ENCODE results near the gene AKR1C3. TPM values are rescaled to one million over a fixed set of nuclear protein-coding genes. Genes with fewer than 3 reads are reported as not detected.
"Not testable (repeated sequence)": the region's sequence is repeated elsewhere in the genome, so short reads cannot be mapped to it uniquely, and the experiment has no call there.

AKR1C3 gene
- total and polyA plus RNA-seq, 2 experiments from 2014 or later = 7.7 to 8.6 TPM

- TF ChIP-seq CTCF (IDR thresholded peaks at IDR 0.05; ENCODE audit: low read depth, low read length) = no peak
- Histone ChIP-seq H3K36me3 (no peaks in the 10 kb centered on the region), H3K4me1 (ENCODE audit: low read depth) (no peaks in the 10 kb centered on the region), H3K27ac (no peak overlapping the region), H3K9me3 (ENCODE audit: low read depth) (no peaks in the 10 kb centered on the region), H3K4me3 (no peak overlapping the region), H3K27me3 (no peaks in the 10 kb centered on the region)
- DNase-seq (ENCODE audit: low read depth in 1 of 2, low spot score in 1 of 2) = no peak
These were observed 1.1 kb upstream of the AKR1C3 start for GRCh38 chr10:5092848-5093790.

- H3K36me3 ChIP-seq = no peaks in the 10 kb centered on the region
- no peak overlapping the region for H3K27ac ChIP-seq
- no peak for TF ChIP-seq CTCF (IDR thresholded peaks at IDR 0.05; ENCODE audit: low read depth, low read length)
- H3K9me3 ChIP-seq (ENCODE audit: low read depth) = no peaks in the 10 kb centered on the region
- peak in 1 of 2 donors; percentile 16 for DNase-seq (ENCODE audit: low read depth in 1 of 2, low spot score in 1 of 2)
- no peaks in the 10 kb centered on the region for H3K27me3 ChIP-seq
- no peaks in the 10 kb centered on the region for H3K4me1 ChIP-seq (ENCODE audit: low read depth)
- H3K4me3 ChIP-seq = no peak overlapping the region
These were observed 1.5 kb downstream of the AKR1C3 start for GRCh38 chr10:5095687-5096086.

DNA sequence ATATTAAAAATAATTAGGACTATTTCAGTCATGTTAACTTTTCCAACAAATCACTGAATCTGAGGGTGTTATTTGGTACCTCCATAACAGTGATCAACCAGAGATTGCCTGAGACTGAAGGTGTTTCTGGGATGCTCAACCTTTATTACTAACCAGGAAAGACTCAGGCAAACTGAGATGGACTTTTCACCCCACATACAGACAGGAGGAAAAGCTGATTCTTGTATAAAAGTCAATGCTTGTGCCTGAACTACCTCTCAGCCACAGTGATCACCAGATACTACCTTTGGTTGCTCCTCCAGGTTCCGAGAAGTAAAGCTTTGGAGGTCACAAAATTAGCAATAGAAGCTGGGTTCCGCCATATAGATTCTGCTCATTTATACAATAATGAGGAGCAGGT is 1.9 kb downstream of the AKR1C3 start:
- no peaks in the 10 kb centered on the region for H3K4me1 ChIP-seq (ENCODE audit: low read depth)
- no peak overlapping the region for H3K27ac ChIP-seq
- no peaks in the 10 kb centered on the region for H3K36me3 ChIP-seq
- H3K27me3 ChIP-seq = no peaks in the 10 kb centered on the region
- TF ChIP-seq CTCF (IDR thresholded peaks at IDR 0.05; ENCODE audit: low read depth, low read length) = no peak
- no peak overlapping the region for H3K4me3 ChIP-seq
- DNase-seq (ENCODE audit: low read depth in 1 of 2, low spot score in 1 of 2) = no peak
- H3K9me3 ChIP-seq (ENCODE audit: low read depth) = no peaks in the 10 kb centered on the region

- H3K36me3 ChIP-seq; H3K27ac ChIP-seq; H3K9me3 ChIP-seq (ENCODE audit: low read depth); H3K27me3 ChIP-seq; DNase-seq (ENCODE audit: low read depth in 1 of 2, low spot score in 1 of 2); H3K4me3 ChIP-seq; H3K4me1 ChIP-seq (ENCODE audit: low read depth): not testable (repeated sequence)
These were observed 8.3 kb downstream of the AKR1C3 start for GRCh38 chr10:5102479-5102878.

GRCh38 chr10:5103481-5103880 is 9.3 kb downstream of the AKR1C3 start:
- H3K4me3 ChIP-seq = no peak overlapping the region
- H3K27me3 ChIP-seq = no peaks in the 10 kb centered on the region
- DNase-seq (ENCODE audit: low read depth in 1 of 2, low spot score in 1 of 2) = no peak
- no peak overlapping the region for H3K27ac ChIP-seq
- H3K9me3 ChIP-seq (ENCODE audit: low read depth) = no peaks in the 10 kb centered on the region
- H3K4me1 ChIP-seq (ENCODE audit: low read depth) = no peaks in the 10 kb centered on the region
- TF ChIP-seq CTCF (IDR thresholded peaks at IDR 0.05; ENCODE audit: low read depth, low read length) = no peak
- no peaks in the 10 kb centered on the region for H3K36me3 ChIP-seq

DNA sequence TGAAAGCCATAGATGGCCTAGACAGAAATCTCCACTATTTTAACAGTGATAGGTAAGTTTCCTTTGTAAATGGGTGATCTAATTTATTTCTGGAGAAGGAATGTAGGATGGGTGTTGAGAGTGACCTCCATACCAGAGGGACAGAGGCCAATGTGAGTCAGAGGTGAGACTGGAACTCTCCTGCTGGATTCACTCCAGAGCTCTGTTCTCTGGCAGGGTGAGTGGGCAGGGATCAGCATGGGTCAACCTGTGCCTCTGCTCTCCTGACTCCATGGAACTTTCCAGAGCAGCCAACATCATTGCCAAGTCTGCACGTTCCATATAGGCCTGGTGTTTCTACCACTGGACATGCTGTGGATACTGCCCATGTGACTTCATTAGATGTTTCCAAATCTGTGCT is 11.4 kb downstream of the AKR1C3 start:
- Histone ChIP-seq H3K9me3 (ENCODE audit: low read depth) (no peaks in the 10 kb centered on the region), H3K4me1 (ENCODE audit: low read depth) (no peaks in the 10 kb centered on the region), H3K36me3 (no peaks in the 10 kb centered on the region), H3K27ac (no peak overlapping the region), H3K27me3 (no peaks in the 10 kb centered on the region), H3K4me3 (no peak overlapping the region)
- DNase-seq (ENCODE audit: low read depth in 1 of 2, low spot score in 1 of 2) = no peak
- no peak for TF ChIP-seq CTCF (IDR thresholded peaks at IDR 0.05; ENCODE audit: low read depth, low read length)
